GM12891 (cell line): ENCODE results near the gene ADAM11.

Experiments
- PAX5 ChIP-seq: IDR thresholded peaks from 2 replicates; pipeline ENCODE4 v1.6.1; 2011; ENCODE audit warnings: low read length, moderate library complexity, mild to moderate bottlenecking; ENCODE audit not compliant: insufficient read depth, severe bottlenecking
- POLR2A ChIP-seq: IDR thresholded peaks from 2 replicates; pipeline ENCODE4 v1.6.1; 2011; ENCODE audit warnings: low read depth, low read length, control low read depth
- POLR2AphosphoS5 ChIP-seq: IDR thresholded peaks from 2 replicates; pipeline ENCODE4 v1.6.1; 2011; ENCODE audit warnings: low read depth, low read length, control low read depth
- POU2F2 ChIP-seq: IDR thresholded peaks from 2 replicates; pipeline ENCODE4 v1.6.1; 2011; ENCODE audit warnings: low read depth, mild to moderate bottlenecking, control low read depth, low read length, moderate library complexity
- SPI1 ChIP-seq: IDR thresholded peaks from 2 replicates; pipeline ENCODE4 v1.6.1; 2011; ENCODE audit warnings: low read depth, low read length, control low read depth
- TAF1 ChIP-seq: IDR thresholded peaks from 2 replicates; pipeline ENCODE4 v1.6.1; 2011; ENCODE audit warnings: low read depth, low read length, control low read depth

DNA sequence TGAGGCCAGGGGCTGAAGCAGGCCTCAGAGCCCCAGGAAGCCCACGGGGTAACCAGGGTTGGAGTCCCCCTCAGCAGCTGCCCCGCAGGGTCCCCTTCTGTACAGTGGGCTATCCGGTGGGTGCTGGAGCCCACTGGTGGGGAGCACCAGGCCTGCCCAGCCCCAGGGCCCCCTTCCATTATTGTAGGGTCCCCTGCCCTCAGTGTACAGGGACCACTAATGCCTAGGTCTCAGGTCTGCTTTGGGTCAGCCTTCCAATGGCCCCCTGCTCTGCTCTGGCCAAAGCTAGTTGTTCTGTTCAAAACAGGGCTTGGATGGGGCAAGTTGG, 1.1 kb downstream of the ADAM11 start:
- TF ChIP-seq SPI1 (no peak), POLR2AphosphoS5 (no peak), POLR2A (no peak), TAF1 (no peak), POU2F2 (no peak), PAX5 (no peak)
